Measurements from ENCODE around the gene OXT. TPM values are rescaled to one million over a fixed set of nuclear protein-coding genes. Genes with fewer than 3 reads are reported as not detected.

OXT gene
- total RNA-seq, 1 donor from 2014 or later = not detected

- Mint-ChIP-seq H3K4me3 (ENCODE audit: unreplicated experiment) (no peak overlapping the region), H3K27ac (ENCODE audit: unreplicated experiment) (no peak overlapping the region), H3K27me3 (ENCODE audit: unreplicated experiment) (no peaks in the 10 kb centered on the region), H3K36me3 (ENCODE audit: unreplicated experiment) (peaks cover 35% of the 10 kb centered on the region), H3K4me1 (ENCODE audit: unreplicated experiment) (no peaks in the 10 kb centered on the region), H3K9me3 (ENCODE audit: unreplicated experiment) (no peaks in the 10 kb centered on the region)
- no peak for DNase-seq (ENCODE audit: extremely low spot score, unreplicated experiment)
- TF ChIP-seq CTCF (IDR thresholded peaks at IDR 0.05) = no peak
Measured at GRCh38 chr20:3032624-3033023, 38.8 kb upstream of the OXT start.

- Mint-ChIP-seq H3K9me3 (ENCODE audit: unreplicated experiment) (no peaks in the 10 kb centered on the region), H3K27me3 (ENCODE audit: unreplicated experiment) (no peaks in the 10 kb centered on the region), H3K36me3 (ENCODE audit: unreplicated experiment) (peaks cover 38% of the 10 kb centered on the region), H3K4me3 (ENCODE audit: unreplicated experiment) (no peak overlapping the region), H3K27ac (ENCODE audit: unreplicated experiment) (no peak overlapping the region), H3K4me1 (ENCODE audit: unreplicated experiment) (peaks cover 12% of the 10 kb centered on the region)
- no peak for TF ChIP-seq CTCF (IDR thresholded peaks at IDR 0.05)
- no peak for DNase-seq (ENCODE audit: extremely low spot score, unreplicated experiment)
Measured at GRCh38 chr20:3037654-3038053, 33.8 kb upstream of the OXT start.

- Mint-ChIP-seq H3K27ac (ENCODE audit: unreplicated experiment) (no peak overlapping the region), H3K9me3 (ENCODE audit: unreplicated experiment) (no peaks in the 10 kb centered on the region), H3K4me3 (ENCODE audit: unreplicated experiment) (no peak overlapping the region), H3K27me3 (ENCODE audit: unreplicated experiment) (no peaks in the 10 kb centered on the region), H3K36me3 (ENCODE audit: unreplicated experiment) (peaks cover 38% of the 10 kb centered on the region), H3K4me1 (ENCODE audit: unreplicated experiment) (peaks cover 12% of the 10 kb centered on the region)
- DNase-seq (ENCODE audit: extremely low spot score, unreplicated experiment) = no peak
- TF ChIP-seq CTCF (IDR thresholded peaks at IDR 0.05) = no peak
Measured at GRCh38 chr20:3038454-3038853, 33.0 kb upstream of the OXT start.

- no peaks in the 10 kb centered on the region for H3K9me3 Mint-ChIP-seq (ENCODE audit: unreplicated experiment)
Measured at GRCh38 chr20:3039426-3039825, 32.0 kb upstream of the OXT start.

GRCh38 chr20:3040086-3040485 lies 31.3 kb upstream of the OXT start:
- no peaks in the 10 kb centered on the region for H3K27me3 Mint-ChIP-seq (ENCODE audit: unreplicated experiment)
- H3K36me3 Mint-ChIP-seq (ENCODE audit: unreplicated experiment) = peaks cover 32% of the 10 kb centered on the region
- no peak for TF ChIP-seq CTCF (IDR thresholded peaks at IDR 0.05)
- H3K4me3 Mint-ChIP-seq (ENCODE audit: unreplicated experiment) = no peak overlapping the region
- no peaks in the 10 kb centered on the region for H3K9me3 Mint-ChIP-seq (ENCODE audit: unreplicated experiment)
- peaks cover 14% of the 10 kb centered on the region for H3K4me1 Mint-ChIP-seq (ENCODE audit: unreplicated experiment)
- no peak overlapping the region for H3K27ac Mint-ChIP-seq (ENCODE audit: unreplicated experiment)
- no peak for DNase-seq (ENCODE audit: extremely low spot score, unreplicated experiment)

More at GRCh38 chr20:3039426-3039825, 32.0 kb upstream of the OXT start:
- no peak for DNase-seq (ENCODE audit: extremely low spot score, unreplicated experiment)
- H3K27me3 Mint-ChIP-seq (ENCODE audit: unreplicated experiment) = no peaks in the 10 kb centered on the region
- no peak for TF ChIP-seq CTCF (IDR thresholded peaks at IDR 0.05)
- no peak overlapping the region for H3K4me3 Mint-ChIP-seq (ENCODE audit: unreplicated experiment)
- H3K36me3 Mint-ChIP-seq (ENCODE audit: unreplicated experiment) = peaks cover 38% of the 10 kb centered on the region
- peaks cover 12% of the 10 kb centered on the region for H3K4me1 Mint-ChIP-seq (ENCODE audit: unreplicated experiment)
- H3K27ac Mint-ChIP-seq (ENCODE audit: unreplicated experiment) = no peak overlapping the region
